Fibroblast of peridontal ligament (primary cell): ENCODE results near the gene LRRC3.

ENCODE experiments used
- DNase-seq: peaks from one replicate; pipeline ENCODE4 v3.0.0-alpha.2; 2010; ENCODE audit errors: extremely low read depth

LRRC3 gene

DNA sequence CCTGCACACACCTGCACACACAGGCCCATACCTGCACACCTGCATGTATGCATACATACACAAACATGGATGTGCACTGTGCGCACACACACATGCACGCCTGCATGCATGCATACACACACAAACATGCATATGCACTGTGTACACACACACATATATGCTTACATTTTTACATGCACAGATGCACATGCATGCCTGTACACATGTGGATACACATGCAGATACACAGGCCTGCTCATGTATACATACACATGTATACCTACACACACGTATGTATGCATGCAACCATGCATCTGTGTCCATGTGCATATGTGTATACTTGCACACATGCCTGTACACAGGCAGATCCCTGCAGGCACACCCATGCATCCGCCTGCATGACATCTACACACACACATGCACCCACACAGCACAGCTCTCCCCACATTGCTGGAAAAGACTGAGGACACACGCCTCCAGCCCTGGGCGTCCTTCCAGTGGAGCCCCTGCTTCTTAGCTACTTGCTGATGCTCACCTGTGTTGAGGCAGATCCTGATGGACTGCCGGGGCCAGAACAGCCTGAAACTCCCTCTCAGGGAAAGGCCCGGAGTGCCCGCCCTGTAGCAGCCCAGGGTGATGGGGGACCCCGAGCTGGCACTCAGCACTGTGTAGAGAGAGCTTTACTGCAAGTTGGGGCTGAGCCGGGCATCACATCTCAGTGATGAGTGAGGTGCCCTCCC lies 56.1 kb downstream of the LRRC3 start:
- DNase-seq: no peak
